ENCODE measurements around the gene ZMYND8. TPM values are rescaled to one million over a fixed set of nuclear protein-coding genes. Genes with fewer than 3 reads are reported as not detected.
"Not testable (repeated sequence)": the region's sequence is repeated elsewhere in the genome, so short reads cannot be mapped to it uniquely, and the experiment has no call there.

ZMYND8 gene
- total RNA-seq, 1 experiment from 2014 or later = 11.6 TPM

DNA sequence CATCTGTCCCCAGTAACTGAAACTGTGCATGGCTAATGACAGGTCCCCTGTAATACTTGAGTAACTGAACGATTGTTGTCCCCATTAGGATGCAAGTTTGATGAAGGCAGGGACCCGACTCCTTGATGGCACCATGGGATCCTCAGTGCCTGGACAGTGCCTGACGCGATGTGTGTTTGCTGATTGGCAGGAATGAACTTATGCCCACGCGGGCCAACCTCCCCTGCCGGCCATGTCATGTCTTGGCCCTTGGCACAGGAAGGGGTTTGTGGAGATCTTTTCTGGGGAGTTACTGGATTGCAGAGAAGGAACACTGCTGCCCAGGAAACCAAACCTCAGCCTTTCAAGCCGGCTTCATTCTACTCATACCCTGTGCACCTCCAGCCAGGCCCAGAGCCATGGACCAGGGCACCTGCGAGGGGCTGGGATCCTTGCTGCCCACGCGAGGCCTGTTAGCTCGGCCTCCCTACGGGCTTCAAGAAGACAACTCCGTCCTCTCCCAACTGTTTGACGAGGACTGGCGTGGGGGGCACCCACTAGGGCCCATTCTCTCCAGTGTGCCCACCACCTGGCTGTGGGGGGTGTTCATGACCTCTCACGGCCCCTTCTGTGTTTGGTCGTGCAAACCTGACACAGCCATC, 147.8 kb downstream of the ZMYND8 start:
- Histone ChIP-seq H4K20me1 (ENCODE audit: low read length) (no peaks in the 10 kb centered on the region), H3K4me2 (ENCODE audit: low read length) (no peak overlapping the region), H2AFZ (ENCODE audit: low read length) (no peak overlapping the region), H3K9me2 (replicated peaks; ENCODE audit: low read length) (no peaks in the 10 kb centered on the region), H3K27me3 (ENCODE audit: low read length) (no peaks in the 10 kb centered on the region), H3K4me1 (ENCODE audit: insufficient read depth, low read length) (peaks cover 27% of the 10 kb centered on the region), H3K4me3 (ENCODE audit: low read length) (no peak overlapping the region), H3K27ac (ENCODE audit: low read length) (no peak overlapping the region), H3K9ac (ENCODE audit: low read length) (no peak overlapping the region), H3K79me2 (ENCODE audit: low read length) (no peaks in the 10 kb centered on the region), H3F3A (ENCODE audit: low read length, unreplicated experiment) (peaks cover 7% of the 10 kb centered on the region), H3K9me3 (ENCODE audit: low read length) (no peaks in the 10 kb centered on the region), H3K36me3 (ENCODE audit: low read depth, low read length) (peaks cover 16% of the 10 kb centered on the region; the same call in 1 of the 2 replicates)
- POLR2A ChIA-PET (ENCODE audit: unreplicated experiment) = interaction anchor here (0.8 kb wide), 1 partner anchor 212 kb away, joined by 3 read pairs; no protein-coding TSS in a partner anchor
- ATAC-seq = no peak
- TF ChIP-seq CTCF (conservative IDR thresholded peaks at IDR 0.05; ENCODE audit: low read depth, low read length) (no peak), EZH2 (IDR thresholded peaks at IDR 0.05; ENCODE audit: low read length, unreplicated experiment) (no peak), EZH2phosphoT487 (IDR thresholded peaks at IDR 0.05; ENCODE audit: borderline replicate concordance, low read length) (no peak)
- DNase-seq = no peak
- intact Hi-C loops (cut with micrococcal nuclease) = no loop called here
- BruUV-seq (replicated peaks) = no TSS peak
- CTCF ChIA-PET = no interaction called here

- H2AFZ ChIP-seq (ENCODE audit: low read length) = no peak overlapping the region
- H3K27ac ChIP-seq (ENCODE audit: low read length) = no peak overlapping the region
- no peak overlapping the region for H3K9ac ChIP-seq (ENCODE audit: low read length)
- peaks cover 38% of the 10 kb centered on the region for H3K4me1 ChIP-seq (ENCODE audit: insufficient read depth, low read length)
- no peaks in the 10 kb centered on the region for H3K9me2 ChIP-seq (replicated peaks; ENCODE audit: low read length)
- H3F3A ChIP-seq (ENCODE audit: low read length, unreplicated experiment) = peaks cover 7% of the 10 kb centered on the region
- TF ChIP-seq EZH2phosphoT487 (IDR thresholded peaks at IDR 0.05; ENCODE audit: borderline replicate concordance, low read length) (no peak), EZH2 (IDR thresholded peaks at IDR 0.05; ENCODE audit: low read length, unreplicated experiment) (no peak), CTCF (conservative IDR thresholded peaks at IDR 0.05; ENCODE audit: low read depth, low read length) (no peak)
- ChIA-PET POLR2A (ENCODE audit: unreplicated experiment) (interaction anchor here (0.6 kb wide), 1 partner anchor 295 kb away, joined by 7 read pairs; no protein-coding TSS in a partner anchor), CTCF (interaction anchor here (2.0 kb wide), 1 partner anchor 177 kb away, joined by 22 read pairs; no protein-coding TSS in a partner anchor)
- H4K20me1 ChIP-seq (ENCODE audit: low read length) = no peaks in the 10 kb centered on the region
- DNase-seq = no peak
- H3K4me3 ChIP-seq (ENCODE audit: low read length) = no peak overlapping the region
- BruUV-seq (replicated peaks) = no TSS peak
- no peaks in the 10 kb centered on the region for H3K27me3 ChIP-seq (ENCODE audit: low read length)
- intact Hi-C loops (cut with micrococcal nuclease) = no loop called here
- H3K4me2 ChIP-seq (ENCODE audit: low read length) = no peak overlapping the region
- H3K79me2 ChIP-seq (ENCODE audit: low read length) = no peaks in the 10 kb centered on the region
- no peak for ATAC-seq
- no peaks in the 10 kb centered on the region for H3K9me3 ChIP-seq (ENCODE audit: low read length)
- H3K36me3 ChIP-seq (ENCODE audit: low read depth, low read length) = peaks cover 10% of the 10 kb centered on the region; the same call in 1 of the 2 replicates
Observed at GRCh38 chr20:47206962-47207641, 149.4 kb downstream of the ZMYND8 start.

DNA sequence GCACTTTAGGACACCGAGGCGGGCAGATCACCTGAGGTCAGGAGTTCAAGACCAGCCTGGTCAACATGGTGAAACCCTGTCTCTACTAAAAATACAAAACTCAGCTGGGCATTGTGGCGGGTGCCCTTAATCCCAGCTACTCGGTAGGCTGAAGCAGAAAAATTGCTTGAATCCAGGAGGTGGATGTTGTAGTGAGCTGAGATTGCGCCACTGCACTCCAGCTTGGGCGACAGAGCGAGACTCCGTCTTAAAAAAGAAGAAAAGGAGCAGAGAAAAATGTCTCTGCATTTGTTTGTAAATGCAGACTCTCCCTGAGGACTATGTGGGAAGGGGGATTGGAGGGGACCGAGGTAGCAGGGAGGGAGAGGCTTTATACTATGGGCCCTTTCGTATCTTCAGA, 149.9 kb downstream of the ZMYND8 start:
- H3K4me1 ChIP-seq (ENCODE audit: insufficient read depth, low read length) = peaks cover 38% of the 10 kb centered on the region
- H3K4me3 ChIP-seq (ENCODE audit: low read length); H3K36me3 ChIP-seq (ENCODE audit: low read depth, low read length); H3K9ac ChIP-seq (ENCODE audit: low read length); H3K4me2 ChIP-seq (ENCODE audit: low read length); H3K79me2 ChIP-seq (ENCODE audit: low read length); H3K27me3 ChIP-seq (ENCODE audit: low read length); H3F3A ChIP-seq (ENCODE audit: low read length, unreplicated experiment); DNase-seq; ATAC-seq; H3K9me2 ChIP-seq (replicated peaks; ENCODE audit: low read length); H3K9me3 ChIP-seq (ENCODE audit: low read length); POLR2A ChIA-PET (ENCODE audit: unreplicated experiment); BruUV-seq (replicated peaks); H2AFZ ChIP-seq (ENCODE audit: low read length); H4K20me1 ChIP-seq (ENCODE audit: low read length); intact Hi-C loops (cut with micrococcal nuclease); H3K27ac ChIP-seq (ENCODE audit: low read length): not testable (repeated sequence)
- CTCF ChIA-PET = interaction anchor here (1.0 to 2.0 kb wide), 3 partner anchors 22 to 177 kb away, joined by 3 to 22 read pairs (median 6); no protein-coding TSS in a partner anchor
